ENCODE measurements around the gene PRSS27. TPM values are rescaled to one million over a fixed set of nuclear protein-coding genes. Genes with fewer than 3 reads are reported as not detected.
A peak's percentile ranks its signal among the peaks of the same experiment; 100 is the strongest.
"Not testable (repeated sequence)": the region's sequence is repeated elsewhere in the genome, so short reads cannot be mapped to it uniquely, and the experiment has no call there.

The PRSS27 gene
- polyA plus RNA-seq, 1 donor: 1.3 TPM

DNA sequence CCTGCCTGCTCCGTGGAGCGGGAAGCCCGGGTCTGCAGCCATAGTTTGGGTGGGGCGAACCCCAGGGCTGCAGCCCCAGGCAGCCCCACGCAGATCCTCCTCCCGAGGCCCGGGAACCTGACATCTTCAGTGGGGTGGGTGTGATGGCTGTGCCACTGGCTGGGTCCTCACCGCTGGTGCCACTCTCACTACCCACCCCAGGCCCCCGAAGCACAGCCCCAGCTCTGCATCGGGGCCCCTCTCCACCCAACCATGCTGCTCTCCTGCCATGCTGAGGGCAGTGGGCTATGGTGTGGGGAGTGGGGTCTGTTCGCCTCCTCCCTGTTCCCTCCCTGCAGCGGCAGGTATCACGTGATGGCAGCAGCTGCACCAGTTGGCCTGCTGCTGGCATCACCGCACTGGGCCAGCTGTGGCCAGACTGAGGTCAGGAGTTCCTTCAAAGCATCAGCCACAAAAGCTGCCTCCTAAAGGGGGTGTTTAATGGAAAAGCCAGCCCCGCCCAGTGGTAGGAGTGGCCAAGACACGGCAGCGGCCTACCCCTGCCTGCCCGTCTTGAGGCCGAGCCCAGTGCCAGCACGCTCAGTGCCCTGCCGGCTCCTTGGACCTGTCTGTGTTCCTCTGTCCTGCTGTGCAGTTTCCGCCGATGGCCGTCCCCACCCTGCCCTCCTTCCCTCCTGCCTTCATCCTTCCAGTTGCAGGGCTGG is 26.9 kb downstream of the PRSS27 start:
- no peak overlapping the region for H3K4me3 ChIP-seq (ENCODE audit: low read length)
- no peak for DNase-seq
- peaks cover 31% of the 10 kb centered on the region for H3K36me3 ChIP-seq (ENCODE audit: control insufficient read depth, insufficient read depth, low read length)
- no peak overlapping the region for H3K27ac ChIP-seq (ENCODE audit: low read length)
- H3K4me1 ChIP-seq (ENCODE audit: control insufficient read depth, insufficient read depth, low read length): no peaks in the 10 kb centered on the region
- H3K9me3 ChIP-seq (ENCODE audit: control insufficient read depth, low read depth, low read length): no peaks in the 10 kb centered on the region
- H3K27me3 ChIP-seq (ENCODE audit: control insufficient read depth, insufficient read depth, low read length): no peaks in the 10 kb centered on the region
- WGBS (ENCODE audit: insufficient coverage, low lambda C conversion rate): no CpG with 5 or more reads among the region's 24 CpGs

DNA sequence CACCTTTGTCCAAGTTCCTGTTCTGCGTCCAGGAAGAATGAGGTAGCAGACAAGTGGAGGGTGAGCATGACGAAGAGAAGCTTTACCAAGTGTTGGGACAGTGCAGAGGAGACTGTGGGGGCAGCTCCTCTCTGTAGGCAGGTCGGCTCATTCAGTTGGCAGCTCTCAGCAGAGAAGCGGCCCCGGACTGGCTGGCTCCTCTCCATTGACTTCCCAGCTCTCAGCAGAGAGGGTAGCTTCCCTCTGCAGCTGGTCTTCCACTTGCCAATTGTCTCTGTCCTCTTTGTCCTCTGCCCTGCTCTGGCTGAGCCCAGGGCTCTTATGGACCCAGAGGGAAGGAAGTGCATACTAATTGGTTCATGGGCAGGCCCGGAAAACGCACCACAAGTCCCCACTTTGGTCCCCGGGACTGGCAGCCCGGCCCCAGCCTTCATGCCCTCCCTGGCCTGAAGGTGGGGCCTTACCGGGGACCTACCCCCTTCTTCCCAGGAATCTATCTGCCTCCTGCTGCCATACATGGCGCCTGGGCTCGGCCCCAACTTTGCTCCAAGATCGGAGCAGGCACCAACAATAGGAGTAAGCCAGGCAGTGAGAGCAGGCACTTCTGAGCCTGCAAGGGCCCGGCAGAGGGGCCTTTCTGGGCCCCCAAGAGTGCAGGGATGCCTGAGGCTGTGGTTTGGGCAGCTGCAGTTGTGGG is 27.6 kb downstream of the PRSS27 start:
- H3K36me3 ChIP-seq (ENCODE audit: control insufficient read depth, insufficient read depth, low read length): peaks cover 29% of the 10 kb centered on the region
- WGBS (ENCODE audit: insufficient coverage, low lambda C conversion rate): no CpG with 5 or more reads among the region's 14 CpGs
- no peak overlapping the region for H3K27ac ChIP-seq (ENCODE audit: low read length)
- no peak overlapping the region for H3K4me3 ChIP-seq (ENCODE audit: low read length)
- no peaks in the 10 kb centered on the region for H3K9me3 ChIP-seq (ENCODE audit: control insufficient read depth, low read depth, low read length)
- H3K27me3 ChIP-seq (ENCODE audit: control insufficient read depth, insufficient read depth, low read length): no peaks in the 10 kb centered on the region
- no peak for DNase-seq
- peaks cover 5% of the 10 kb centered on the region for H3K4me1 ChIP-seq (ENCODE audit: control insufficient read depth, insufficient read depth, low read length)

DNA sequence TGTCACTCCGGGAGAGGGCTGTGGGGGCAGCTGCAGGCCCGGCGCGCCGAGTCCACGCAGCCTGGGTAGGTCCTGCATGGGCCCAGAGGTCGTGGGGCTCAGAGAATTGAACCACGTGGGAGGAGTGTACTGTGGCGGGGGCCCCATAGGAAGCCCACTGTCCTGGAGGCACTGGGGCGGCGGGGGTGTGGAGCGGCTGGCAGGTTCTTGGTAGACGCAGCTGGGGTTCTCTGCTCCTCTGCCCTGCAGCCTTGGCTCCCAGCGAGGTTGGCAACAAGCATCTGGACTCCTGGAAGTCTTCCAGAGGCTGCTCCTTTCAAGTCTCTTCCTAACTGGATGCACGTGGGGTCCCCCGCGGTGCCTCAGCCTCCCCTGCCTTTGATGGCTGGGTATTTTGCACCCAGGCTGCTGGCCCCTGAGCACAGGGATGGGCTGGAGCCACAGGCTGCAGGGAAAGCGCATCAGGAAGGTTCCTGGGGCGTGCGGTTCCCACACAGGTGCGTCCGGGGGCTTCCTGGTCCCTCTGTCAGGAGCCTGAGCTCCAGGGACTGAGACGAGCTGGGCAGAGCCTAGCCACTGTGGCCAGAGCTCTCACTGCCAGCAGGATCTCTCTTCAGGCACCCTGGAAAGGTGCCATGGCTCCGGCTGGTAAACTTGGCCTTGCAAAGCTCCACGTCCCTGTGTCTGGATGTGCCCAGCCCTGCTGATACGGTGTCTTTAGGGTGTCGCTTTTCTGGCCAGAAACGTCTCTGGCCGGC is 28.4 kb downstream of the PRSS27 start:
- DNase-seq: no peak
- H3K36me3 ChIP-seq (ENCODE audit: control insufficient read depth, insufficient read depth, low read length): peaks cover 22% of the 10 kb centered on the region
- 90% methylated on average over 2 of the region's 29 CpGs for WGBS (ENCODE audit: insufficient coverage, low lambda C conversion rate)
- no peaks in the 10 kb centered on the region for H3K9me3 ChIP-seq (ENCODE audit: control insufficient read depth, low read depth, low read length)
- H3K27me3 ChIP-seq (ENCODE audit: control insufficient read depth, insufficient read depth, low read length): no peaks in the 10 kb centered on the region
- no peak overlapping the region for H3K27ac ChIP-seq (ENCODE audit: low read length)
- no peak overlapping the region for H3K4me3 ChIP-seq (ENCODE audit: low read length)
- peaks cover 13% of the 10 kb centered on the region for H3K4me1 ChIP-seq (ENCODE audit: control insufficient read depth, insufficient read depth, low read length)

DNA sequence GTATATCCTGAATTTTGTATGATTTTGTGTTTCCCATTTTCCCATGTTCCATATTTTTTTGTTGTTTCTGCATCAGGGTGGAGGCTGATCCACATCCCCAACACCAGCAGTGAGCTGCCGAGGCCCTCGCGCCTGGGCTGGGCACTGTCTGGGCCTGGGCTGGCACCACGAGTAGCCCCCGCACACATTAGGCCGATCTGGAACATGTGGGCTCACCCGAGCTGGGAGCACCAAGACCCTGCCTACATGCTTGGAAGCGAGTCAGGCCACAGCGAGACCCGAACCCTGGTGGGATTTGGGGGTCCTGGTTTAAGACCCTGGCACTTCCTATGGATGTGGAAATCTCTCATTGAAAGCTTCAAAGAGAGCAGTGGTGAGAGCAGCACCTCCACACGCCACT is 29.2 kb downstream of the PRSS27 start:
- Histone ChIP-seq H3K27ac (ENCODE audit: low read length) (no peak overlapping the region), H3K4me3 (ENCODE audit: low read length) (no peak overlapping the region), H3K27me3 (ENCODE audit: control insufficient read depth, insufficient read depth, low read length) (no peaks in the 10 kb centered on the region), H3K4me1 (ENCODE audit: control insufficient read depth, insufficient read depth, low read length) (peaks cover 13% of the 10 kb centered on the region), H3K36me3 (ENCODE audit: control insufficient read depth, insufficient read depth, low read length) (peaks cover 21% of the 10 kb centered on the region), H3K9me3 (ENCODE audit: control insufficient read depth, low read depth, low read length) (no peaks in the 10 kb centered on the region)
- no peak for DNase-seq
- WGBS (ENCODE audit: insufficient coverage, low lambda C conversion rate): no CpG with 5 or more reads among the region's 11 CpGs

DNA sequence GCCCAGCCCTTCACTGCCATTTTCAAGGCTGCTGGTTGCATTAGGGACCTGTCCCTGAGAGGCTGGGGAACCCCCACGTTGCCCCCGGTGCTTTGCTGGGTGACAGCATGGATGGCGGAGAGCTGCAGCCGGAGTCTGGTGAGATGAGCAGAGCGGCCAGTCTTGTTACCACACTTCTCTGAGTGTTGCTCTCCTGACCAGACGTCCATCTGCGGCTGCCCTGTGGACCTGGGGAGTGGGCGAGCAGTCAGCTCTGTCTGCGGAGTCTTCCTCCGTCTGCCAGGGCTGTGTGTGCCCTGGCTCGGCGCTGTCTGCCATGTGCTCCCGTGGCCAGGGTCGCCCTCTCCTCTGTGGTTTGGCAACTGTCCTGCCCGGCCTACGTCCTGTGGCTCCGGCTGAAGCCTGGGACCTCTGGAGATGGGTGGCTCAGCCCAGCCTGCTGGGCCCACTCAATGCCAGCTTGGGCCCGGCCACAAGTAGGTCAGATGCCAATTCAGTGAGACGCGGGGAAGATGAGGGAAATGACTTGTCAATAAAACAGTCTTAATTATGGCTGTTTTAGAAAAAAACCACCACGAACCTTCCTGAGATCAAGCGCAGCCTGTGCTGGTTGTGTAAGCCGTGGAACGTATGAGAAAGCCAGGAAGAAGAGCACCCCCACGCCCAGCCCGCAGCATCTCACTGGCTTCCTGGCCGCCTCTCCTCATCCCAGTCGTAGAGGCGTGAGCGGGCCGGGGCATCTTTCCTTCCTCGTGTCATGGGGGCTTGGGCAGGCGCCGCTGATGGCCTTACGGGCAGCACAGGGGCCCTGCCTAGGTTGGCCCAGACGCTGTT is 29.8 kb downstream of the PRSS27 start:
- Histone ChIP-seq H3K4me1 (ENCODE audit: control insufficient read depth, insufficient read depth, low read length) (peaks cover 13% of the 10 kb centered on the region), H3K27ac (ENCODE audit: low read length) (no peak overlapping the region), H3K36me3 (ENCODE audit: control insufficient read depth, insufficient read depth, low read length) (peaks cover 21% of the 10 kb centered on the region), H3K4me3 (ENCODE audit: low read length) (no peak overlapping the region), H3K27me3 (ENCODE audit: control insufficient read depth, insufficient read depth, low read length) (no peaks in the 10 kb centered on the region), H3K9me3 (ENCODE audit: control insufficient read depth, low read depth, low read length) (no peaks in the 10 kb centered on the region)
- WGBS (ENCODE audit: insufficient coverage, low lambda C conversion rate): no CpG with 5 or more reads among the region's 36 CpGs
- no peak for DNase-seq

DNA sequence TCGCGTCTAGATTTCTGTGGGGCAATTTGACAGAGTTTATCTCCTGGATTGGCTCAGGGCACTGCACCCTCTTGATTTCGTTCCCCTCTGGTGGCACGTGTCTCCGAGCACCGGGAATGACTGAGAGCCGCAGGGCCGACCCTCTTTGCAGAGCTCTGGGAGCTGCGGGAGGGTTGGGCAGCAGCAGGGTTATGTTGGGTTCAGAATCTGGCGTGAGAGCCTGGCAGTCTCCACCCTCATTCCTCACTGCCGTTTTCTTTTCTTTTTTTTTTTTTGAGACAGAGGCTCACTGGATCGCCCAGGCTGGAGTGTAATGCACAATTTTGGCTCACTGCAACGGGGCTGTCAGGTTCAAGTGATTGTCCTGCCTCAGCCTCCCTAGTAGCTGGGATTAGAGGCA is 30.6 kb downstream of the PRSS27 start:
- not testable (repeated sequence) for H3K4me3 ChIP-seq (ENCODE audit: low read length); H3K27me3 ChIP-seq (ENCODE audit: control insufficient read depth, insufficient read depth, low read length); DNase-seq; H3K9me3 ChIP-seq (ENCODE audit: control insufficient read depth, low read depth, low read length); H3K27ac ChIP-seq (ENCODE audit: low read length)
- WGBS (ENCODE audit: insufficient coverage, low lambda C conversion rate): no CpG with 5 or more reads among the region's 13 CpGs
- peaks cover 21% of the 10 kb centered on the region for H3K36me3 ChIP-seq (ENCODE audit: control insufficient read depth, insufficient read depth, low read length)
- H3K4me1 ChIP-seq (ENCODE audit: control insufficient read depth, insufficient read depth, low read length): peaks cover 13% of the 10 kb centered on the region

DNA sequence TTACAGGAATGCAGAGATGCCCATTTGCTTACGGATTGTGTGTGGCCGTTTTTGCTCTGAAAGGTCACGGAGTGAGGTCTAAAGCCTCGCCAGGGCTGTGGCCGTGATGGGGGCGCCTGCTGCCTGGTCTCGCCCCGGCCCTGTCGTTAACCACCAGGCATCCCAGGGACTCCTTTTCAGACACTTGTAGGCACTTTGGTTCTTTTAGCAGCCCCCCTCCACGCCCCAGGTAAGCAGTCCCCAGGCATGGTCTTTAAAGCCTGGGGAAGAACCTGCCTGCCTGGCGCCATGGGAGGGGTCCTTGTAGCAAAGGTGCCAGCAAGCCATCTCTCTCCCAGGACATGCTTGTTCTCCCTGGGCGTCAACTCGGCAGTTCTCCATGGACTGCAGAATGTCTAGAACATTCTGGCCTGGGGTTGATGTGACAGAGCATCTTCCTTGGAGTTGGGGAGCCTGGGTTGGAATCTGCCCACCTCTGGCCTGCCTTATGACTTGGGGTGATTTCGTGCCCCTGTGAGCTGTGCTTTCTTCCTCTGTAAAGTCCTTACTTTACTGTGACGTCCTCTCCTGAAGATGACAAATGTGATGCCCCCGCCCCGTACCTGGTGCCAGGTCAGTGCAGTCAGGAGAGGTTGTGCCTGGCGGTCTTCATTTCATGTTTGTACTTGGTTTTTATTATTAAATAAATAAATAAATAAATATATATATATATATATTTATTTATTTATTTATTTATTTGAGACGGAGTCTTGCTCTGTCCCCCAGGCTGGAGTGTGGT is 32.3 kb downstream of the PRSS27 start:
- Histone ChIP-seq H3K36me3 (ENCODE audit: control insufficient read depth, insufficient read depth, low read length) (peaks cover 21% of the 10 kb centered on the region), H3K4me1 (ENCODE audit: control insufficient read depth, insufficient read depth, low read length) (peaks cover 13% of the 10 kb centered on the region), H3K27ac (ENCODE audit: low read length) (peak overlapping the region; percentile 34), H3K4me3 (ENCODE audit: low read length) (no peak overlapping the region), H3K9me3 (ENCODE audit: control insufficient read depth, low read depth, low read length) (no peaks in the 10 kb centered on the region), H3K27me3 (ENCODE audit: control insufficient read depth, insufficient read depth, low read length) (no peaks in the 10 kb centered on the region)
- no CpG with 5 or more reads among the region's 19 CpGs for WGBS (ENCODE audit: insufficient coverage, low lambda C conversion rate)
- no peak for DNase-seq

DNA sequence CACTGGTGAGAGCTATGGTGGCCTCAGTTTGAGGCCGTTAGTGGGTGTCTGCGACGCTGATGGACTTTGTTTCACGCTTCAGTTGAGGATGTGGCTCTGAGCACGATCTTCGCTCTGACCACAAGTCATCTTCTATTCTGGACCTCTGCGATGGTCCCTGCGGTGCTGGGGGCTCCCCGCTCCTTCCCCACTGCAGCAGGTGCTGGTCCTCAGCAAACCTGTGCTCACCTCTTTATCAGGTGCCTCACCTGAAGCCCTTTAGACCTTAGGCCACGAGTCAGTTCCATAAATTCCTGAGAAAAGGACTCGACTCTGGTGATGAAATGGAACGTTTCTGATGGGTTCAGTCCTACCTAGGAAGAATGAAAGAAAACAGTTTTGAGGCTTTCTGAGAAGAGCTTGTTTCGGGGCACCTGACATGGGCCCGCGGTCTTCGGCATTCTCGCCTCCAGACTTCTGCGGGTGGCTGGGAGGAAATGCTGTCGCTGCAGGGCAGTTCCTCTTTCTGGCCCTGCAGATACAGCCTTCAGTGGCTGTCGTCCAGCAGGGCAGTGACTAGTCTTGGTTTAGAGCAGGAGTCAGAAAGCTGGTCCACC is 33.0 kb downstream of the PRSS27 start:
- no peaks in the 10 kb centered on the region for H3K9me3 ChIP-seq (ENCODE audit: control insufficient read depth, low read depth, low read length)
- H3K27me3 ChIP-seq (ENCODE audit: control insufficient read depth, insufficient read depth, low read length): no peaks in the 10 kb centered on the region
- H3K4me3 ChIP-seq (ENCODE audit: low read length): no peak overlapping the region
- H3K36me3 ChIP-seq (ENCODE audit: control insufficient read depth, insufficient read depth, low read length): peaks cover 17% of the 10 kb centered on the region
- peak overlapping the region; percentile 55 for H3K27ac ChIP-seq (ENCODE audit: low read length)
- peaks cover 13% of the 10 kb centered on the region for H3K4me1 ChIP-seq (ENCODE audit: control insufficient read depth, insufficient read depth, low read length)
- DNase-seq: peak; percentile 68 to 78
- WGBS (ENCODE audit: insufficient coverage, low lambda C conversion rate): no CpG with 5 or more reads among the region's 20 CpGs

DNA sequence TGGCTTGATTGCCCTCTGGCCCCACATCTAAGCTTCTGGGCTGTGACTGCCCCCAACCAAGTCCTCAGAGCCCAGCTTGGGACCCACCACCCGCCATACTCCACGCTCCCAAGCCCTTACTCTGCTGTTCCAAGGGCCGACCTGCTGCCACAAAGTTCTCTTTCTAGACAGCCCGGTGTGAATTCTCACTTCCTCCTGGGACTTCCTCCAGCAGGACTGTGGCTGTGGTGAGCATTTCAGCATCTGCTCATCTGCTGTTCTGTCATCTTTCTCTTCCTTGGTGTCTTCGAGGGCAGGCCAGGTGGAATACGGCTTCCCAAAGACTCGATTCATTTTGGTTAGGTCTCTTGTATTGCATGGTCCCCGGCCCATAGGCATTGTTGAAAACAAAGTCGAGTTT is 33.9 kb downstream of the PRSS27 start:
- H3K9me3 ChIP-seq (ENCODE audit: control insufficient read depth, low read depth, low read length); H3K27me3 ChIP-seq (ENCODE audit: control insufficient read depth, insufficient read depth, low read length); H3K27ac ChIP-seq (ENCODE audit: low read length); H3K4me3 ChIP-seq (ENCODE audit: low read length); H3K36me3 ChIP-seq (ENCODE audit: control insufficient read depth, insufficient read depth, low read length); DNase-seq: not testable (repeated sequence)
- no CpG with 5 or more reads among the region's 9 CpGs for WGBS (ENCODE audit: insufficient coverage, low lambda C conversion rate)
- H3K4me1 ChIP-seq (ENCODE audit: control insufficient read depth, insufficient read depth, low read length): peaks cover 16% of the 10 kb centered on the region
